NB4 (cell line): Measurements from ENCODE around the gene ORC4.

Experiments
- DNase-seq: peaks from one replicate; pipeline ENCODE4 v3.0.0; 2010; ENCODE audit warnings: low read depth
- H3K4me3 ChIP-seq: one replicate; pipeline ENCODE4 v1.5.1; 2011; ENCODE audit warnings: mild to moderate bottlenecking, low read depth, low read length, moderate library complexity
- MYC ChIP-seq: IDR thresholded peaks from 2 replicates; pipeline ENCODE4 v1.6.1; 2011; ENCODE audit warnings: low read depth, low read length
- POLR2A ChIP-seq: IDR thresholded peaks from 2 replicates; pipeline ENCODE4 v1.6.1; 2011; ENCODE audit warnings: mild to moderate bottlenecking; ENCODE audit not compliant: insufficient read length; ENCODE audit errors: extremely low read depth
- TF ChIP-seq, protein P1 (sequence below): IDR thresholded peaks from one replicate; pipeline ENCODE4 v1.5.1; 2012; ENCODE audit warnings: low read depth, low read length
- TF ChIP-seq, protein P2 (sequence below): IDR thresholded peaks from 2 replicates; pipeline ENCODE4 v1.6.1; 2011; ENCODE audit warnings: low read depth, low read length

ORC4 gene

DNA sequence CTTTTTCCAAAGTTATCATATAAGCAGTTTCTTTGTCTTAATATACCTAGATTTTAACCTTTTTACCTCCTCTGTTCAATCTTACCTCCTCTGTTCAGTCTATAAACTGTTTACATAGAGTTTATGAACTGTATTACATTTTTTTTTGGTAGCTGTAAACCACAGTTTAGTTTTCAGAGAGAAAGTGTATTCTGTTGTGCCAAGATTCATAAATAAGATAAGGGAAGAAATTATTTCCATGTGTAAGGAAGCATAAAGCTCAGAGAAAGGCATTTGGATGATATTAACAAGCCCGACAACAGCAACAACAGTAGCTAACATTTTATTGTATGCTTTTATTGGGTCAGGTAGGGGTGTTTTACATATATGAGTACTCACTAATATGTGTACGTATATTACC lies 104.5 kb downstream of the ORC4 start:
- TF ChIP-seq, protein P1, sequence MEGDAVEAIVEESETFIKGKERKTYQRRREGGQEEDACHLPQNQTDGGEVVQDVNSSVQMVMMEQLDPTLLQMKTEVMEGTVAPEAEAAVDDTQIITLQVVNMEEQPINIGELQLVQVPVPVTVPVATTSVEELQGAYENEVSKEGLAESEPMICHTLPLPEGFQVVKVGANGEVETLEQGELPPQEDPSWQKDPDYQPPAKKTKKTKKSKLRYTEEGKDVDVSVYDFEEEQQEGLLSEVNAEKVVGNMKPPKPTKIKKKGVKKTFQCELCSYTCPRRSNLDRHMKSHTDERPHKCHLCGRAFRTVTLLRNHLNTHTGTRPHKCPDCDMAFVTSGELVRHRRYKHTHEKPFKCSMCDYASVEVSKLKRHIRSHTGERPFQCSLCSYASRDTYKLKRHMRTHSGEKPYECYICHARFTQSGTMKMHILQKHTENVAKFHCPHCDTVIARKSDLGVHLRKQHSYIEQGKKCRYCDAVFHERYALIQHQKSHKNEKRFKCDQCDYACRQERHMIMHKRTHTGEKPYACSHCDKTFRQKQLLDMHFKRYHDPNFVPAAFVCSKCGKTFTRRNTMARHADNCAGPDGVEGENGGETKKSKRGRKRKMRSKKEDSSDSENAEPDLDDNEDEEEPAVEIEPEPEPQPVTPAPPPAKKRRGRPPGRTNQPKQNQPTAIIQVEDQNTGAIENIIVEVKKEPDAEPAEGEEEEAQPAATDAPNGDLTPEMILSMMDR: no peak
- H3K4me3 ChIP-seq: no peak overlapping the region
- no peak for DNase-seq

DNA sequence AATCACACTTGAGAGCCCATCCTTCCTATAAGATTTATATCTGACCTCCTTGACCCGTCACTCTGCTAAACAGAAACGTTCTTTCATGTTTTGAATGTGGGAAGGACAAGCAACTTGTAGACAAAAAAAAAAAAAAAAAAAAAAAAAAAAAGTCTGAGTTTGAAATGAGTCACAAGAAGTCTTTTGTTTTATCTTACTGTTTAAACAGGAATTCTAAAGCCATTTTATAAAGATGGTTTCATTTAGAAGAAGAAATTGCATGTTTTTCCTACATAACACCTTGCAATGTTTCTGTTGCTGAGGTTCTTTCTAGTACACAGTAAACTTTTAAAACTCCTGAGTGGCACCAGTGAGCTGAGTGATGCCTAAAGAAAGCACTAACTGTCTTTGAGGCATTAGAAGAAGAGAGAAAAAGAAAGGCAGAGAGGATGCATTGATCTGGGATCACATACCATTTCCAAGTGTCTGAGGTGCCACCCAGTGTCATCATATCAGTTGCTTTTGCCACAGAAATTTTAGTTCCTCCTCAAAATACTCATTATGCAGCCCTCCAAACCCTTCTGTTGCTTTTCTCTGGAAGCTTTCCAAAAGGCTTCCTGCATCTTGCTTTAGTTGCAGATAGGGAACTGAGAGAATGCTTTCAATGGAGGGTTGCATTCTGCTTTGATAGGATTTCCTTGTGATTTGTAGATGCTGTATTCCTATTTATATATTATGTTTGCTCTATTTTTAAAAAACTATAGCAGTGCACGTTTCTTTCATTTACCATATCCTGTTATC lies 106.6 kb downstream of the ORC4 start:
- H3K4me3 ChIP-seq: no peak overlapping the region
- TF ChIP-seq MYC (no peak), POLR2A (no peak)
- TF ChIP-seq, protein P2, sequence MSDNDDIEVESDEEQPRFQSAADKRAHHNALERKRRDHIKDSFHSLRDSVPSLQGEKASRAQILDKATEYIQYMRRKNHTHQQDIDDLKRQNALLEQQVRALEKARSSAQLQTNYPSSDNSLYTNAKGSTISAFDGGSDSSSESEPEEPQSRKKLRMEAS: no peak
- TF ChIP-seq, protein P1: no peak
- peak; percentile 7 for DNase-seq

DNA sequence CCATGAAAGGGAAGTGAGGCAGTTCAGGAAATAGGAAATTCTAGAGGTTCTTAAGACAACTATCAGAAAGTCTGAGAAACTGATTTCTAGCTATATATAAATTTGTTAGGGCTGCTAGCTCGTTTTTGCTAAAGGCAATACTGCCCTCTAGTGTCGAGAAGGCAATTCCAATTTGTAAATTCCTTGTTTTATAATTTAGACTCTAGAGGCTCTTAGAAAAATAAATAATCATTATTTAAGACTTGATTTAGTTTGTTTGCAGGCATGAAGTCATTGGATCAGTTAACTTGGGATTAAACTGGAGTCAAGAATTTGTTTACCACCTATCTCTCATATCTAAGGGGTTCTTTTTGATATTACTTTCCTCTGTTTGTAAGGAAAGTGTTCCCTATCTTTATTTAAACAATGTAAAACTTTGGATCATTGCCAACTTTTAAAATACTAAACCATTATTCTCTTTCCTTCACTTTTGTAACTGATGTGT lies 109.5 kb downstream of the ORC4 start:
- TF ChIP-seq, protein P1: peak; percentile 55
- no peak for TF ChIP-seq POLR2A
- no peak overlapping the region for H3K4me3 ChIP-seq
- DNase-seq: peak; percentile 71

DNA sequence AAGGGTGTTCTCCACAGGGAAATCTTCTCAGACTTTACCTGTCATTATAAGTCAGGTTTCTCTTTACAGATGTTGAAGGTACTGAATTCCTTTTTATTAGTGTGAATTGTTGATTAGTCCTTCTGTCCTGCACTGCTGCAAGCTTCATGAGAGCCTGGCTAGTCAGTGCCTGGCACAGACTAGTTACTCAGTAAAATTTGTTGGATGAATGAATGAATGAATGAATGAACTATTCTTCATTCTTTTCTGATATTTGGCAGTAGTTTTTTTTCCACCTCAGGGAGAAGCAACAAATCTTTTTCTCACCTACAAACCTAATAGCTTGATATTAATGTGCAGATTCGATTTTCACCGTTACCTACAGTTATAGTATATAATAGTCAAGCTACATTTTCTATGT lies 111.4 kb downstream of the ORC4 start:
- no peak overlapping the region for H3K4me3 ChIP-seq
- DNase-seq: no peak
- TF ChIP-seq, protein P2: no peak
- TF ChIP-seq MYC (no peak), POLR2A (no peak)
- TF ChIP-seq, protein P1: no peak

DNA sequence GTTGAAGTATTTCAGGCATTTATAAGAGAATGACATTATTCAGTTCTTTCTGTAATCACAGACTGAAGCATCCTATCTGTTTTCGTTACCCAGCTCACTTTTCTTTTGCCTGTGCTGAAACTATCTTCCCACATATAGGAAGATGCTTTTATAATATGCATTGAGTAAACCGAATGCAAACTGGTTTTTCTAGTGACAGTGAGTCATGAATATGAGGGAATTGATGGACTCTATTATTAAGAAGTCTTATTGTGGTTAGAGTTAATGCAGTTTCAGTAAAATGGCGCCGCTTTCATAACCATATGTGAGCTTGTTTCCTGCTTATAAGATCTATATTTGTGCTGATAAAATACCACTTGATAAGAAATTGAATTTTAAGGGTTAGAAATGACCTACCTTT lies 116.5 kb downstream of the ORC4 start:
- TF ChIP-seq, protein P1: no peak
- TF ChIP-seq MYC (no peak), POLR2A (no peak)
- DNase-seq: no peak

DNA sequence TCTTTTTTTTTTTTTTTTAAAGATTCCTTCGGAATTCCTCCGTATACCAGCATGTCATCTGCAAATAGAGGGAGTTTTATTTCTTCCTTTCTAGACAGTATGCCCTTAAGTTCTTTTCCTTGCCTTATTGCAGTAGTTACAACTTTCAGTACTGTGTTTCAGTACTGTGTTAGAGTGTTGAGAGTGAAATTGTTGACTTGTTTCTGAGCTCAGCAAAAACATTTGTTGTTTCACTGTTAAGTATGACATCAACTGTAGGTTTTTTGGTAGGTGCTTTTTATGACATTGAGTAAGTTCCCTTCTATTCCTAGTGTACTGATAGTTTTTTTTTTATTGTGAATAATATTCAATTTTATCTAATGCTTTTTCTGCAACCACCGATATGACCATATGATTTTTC lies 131.9 kb downstream of the ORC4 start:
- no peak for DNase-seq
- H3K4me3 ChIP-seq: no peak overlapping the region
- TF ChIP-seq, protein P2: no peak
- TF ChIP-seq MYC: no peak

More for the DNA sequence above, 116.5 kb downstream of the ORC4 start:
- H3K4me3 ChIP-seq: no peak overlapping the region
